Endodermal cell (in vitro differentiated cells): ENCODE results near the gene EIF4G3. TPM values are rescaled to one million over a fixed set of nuclear protein-coding genes. Genes with fewer than 3 reads are reported as not detected.

Experiments used
- DNase-seq: peaks from one replicate; pipeline ENCODE4 v3.0.0-alpha.2; 2017
- H3K27ac ChIP-seq: 2 replicates; pipeline ENCODE4 v1.5.1; 2013; ENCODE audit warnings: mild to moderate bottlenecking, low read depth, low read length, moderate library complexity
- H3K27me3 ChIP-seq: 2 replicates; pipeline ENCODE4 v1.6.1; 2013; ENCODE audit warnings: mild to moderate bottlenecking, low read length, moderate library complexity; ENCODE audit not compliant: insufficient read depth, control insufficient read depth, poor library complexity, severe bottlenecking
- H3K36me3 ChIP-seq: 2 replicates; pipeline ENCODE4 v1.7.0; 2013; ENCODE audit warnings: mild to moderate bottlenecking, low read length, moderate library complexity; ENCODE audit not compliant: control insufficient read depth, insufficient read depth
- H3K4me1 ChIP-seq: one replicate; pipeline ENCODE4 v1.7.0; 2013; ENCODE audit warnings: low read length; ENCODE audit not compliant: control insufficient read depth, insufficient read depth
- H3K4me3 ChIP-seq: 2 replicates; pipeline ENCODE4 v1.5.1; 2013; ENCODE audit warnings: mild to moderate bottlenecking, low read length, moderate library complexity
- H3K9ac ChIP-seq: 2 replicates; pipeline ENCODE4 v1.6.1; 2013; ENCODE audit warnings: mild to moderate bottlenecking, low read length, moderate library complexity; ENCODE audit not compliant: poor library complexity, severe bottlenecking; ENCODE audit errors: extremely low read depth
- H3K9me3 ChIP-seq: 2 replicates; pipeline ENCODE4 v1.6.1; 2013; ENCODE audit warnings: mild to moderate bottlenecking, low read length, moderate library complexity; ENCODE audit not compliant: control insufficient read depth
- H3K27ac Mint-ChIP-seq: 2 replicates; pipeline ENCODE4 v1.8.0; 2020; ENCODE audit warnings: mixed read lengths
- H3K27me3 Mint-ChIP-seq: 2 replicates; pipeline ENCODE4 v1.8.0; 2021; ENCODE audit warnings: mild to moderate bottlenecking, mixed read lengths; ENCODE audit not compliant: insufficient read depth
- H3K36me3 Mint-ChIP-seq: 2 replicates; pipeline ENCODE4 v1.8.0; 2020; ENCODE audit warnings: low read depth, mixed read lengths
- H3K4me1 Mint-ChIP-seq: 2 replicates; pipeline ENCODE4 v1.8.0; 2020; ENCODE audit warnings: mixed read lengths
- H3K4me3 Mint-ChIP-seq: 2 replicates; pipeline ENCODE4 v1.8.0; 2020; ENCODE audit warnings: mild to moderate bottlenecking, moderate library complexity, mixed read lengths
- H3K9me3 Mint-ChIP-seq: 2 replicates; pipeline ENCODE4 v1.8.0; 2020; ENCODE audit warnings: mild to moderate bottlenecking, mixed read lengths
- CTCF ChIP-seq: fragments of 200-600 bp; sonication (generic); conservative IDR thresholded peaks from 2 replicates; pipeline ENCODE4 v1.5.0; 2021; ENCODE audit warnings: antibody characterized with exemption, mild to moderate bottlenecking
- WGBS, 2 experiments: methylation state at CpG; one replicate each; pipeline versions ENCODE4 v1.1.5 to v1.1.7; 2013; ENCODE audit warnings: missing lambda C conversion rate in 2 of 2, mixed read lengths in 1 of 2; ENCODE audit not compliant: insufficient coverage in 1 of 2, insufficient read length in 1 of 2; 5-methylcytosine and 5-hydroxymethylcytosine counted together
- total RNA-seq, 2 donors: library from RNA; stranded (reverse); fragmentation: NEBNext Ultra II Directional in 1 of 2; extraction: Animal tissue kit (Norgen Biotek cat#: 25700) in 1 of 2; gene quantifications; 2 replicates in 1 of 2; 3 replicates in 1 of 2; pipeline ENCODE4 v1.2.1, GENCODE V29; 2021

The EIF4G3 gene
- total RNA-seq, 2 donors from 2014 or later = 101 to 103 TPM

- Histone ChIP-seq H3K4me1 (no peaks in the 10 kb centered on the region), H3K27ac (no peak overlapping the region), H3K27me3 (no peaks in the 10 kb centered on the region), H3K9ac (no peak overlapping the region), H3K9me3 (no peaks in the 10 kb centered on the region), H3K36me3 (peaks cover 55% of the 10 kb centered on the region), H3K4me3 (no peak overlapping the region)
- no peaks in the 10 kb centered on the region for H3K27me3 Mint-ChIP-seq
- no peak overlapping the region for H3K27ac Mint-ChIP-seq
- H3K9me3 Mint-ChIP-seq = no peaks in the 10 kb centered on the region
- no peak for DNase-seq
- WGBS, 2 experiments = 86 to 100% methylated on average over 1 of the region's 1 CpG
- no peak overlapping the region for H3K4me3 Mint-ChIP-seq
- no peak for TF ChIP-seq CTCF
- H3K36me3 Mint-ChIP-seq = peaks cover 55% of the 10 kb centered on the region
- peaks cover 2% of the 10 kb centered on the region for H3K4me1 Mint-ChIP-seq
These were observed 51.9 kb downstream of the EIF4G3 start for GRCh38 chr1:21124846-21125245.

GRCh38 chr1:21123287-21123948 lies 53.3 kb downstream of the EIF4G3 start:
- Mint-ChIP-seq H3K27me3 (no peaks in the 10 kb centered on the region), H3K27ac (peak overlapping the region; percentile 2), H3K4me3 (no peak overlapping the region), H3K4me1 (peaks cover 2% of the 10 kb centered on the region), H3K9me3 (no peaks in the 10 kb centered on the region), H3K36me3 (peaks cover 44% of the 10 kb centered on the region)
- Histone ChIP-seq H3K9me3 (no peaks in the 10 kb centered on the region), H3K4me1 (no peaks in the 10 kb centered on the region), H3K27ac (no peak overlapping the region), H3K36me3 (peaks cover 61% of the 10 kb centered on the region), H3K4me3 (no peak overlapping the region), H3K27me3 (no peaks in the 10 kb centered on the region), H3K9ac (no peak overlapping the region)
- WGBS, 2 experiments = 91 to 92% methylated on average over 6 of the region's 6 CpGs
- no peak for TF ChIP-seq CTCF
- no peak for DNase-seq

- peaks cover 9% of the 10 kb centered on the region for H3K4me1 Mint-ChIP-seq
These were observed 54.8 kb downstream of the EIF4G3 start for GRCh38 chr1:21121764-21122471.

More at GRCh38 chr1:21121764-21122471, 54.8 kb downstream of the EIF4G3 start:
- no peak for TF ChIP-seq CTCF
- DNase-seq = no peak
- no peak overlapping the region for H3K4me3 Mint-ChIP-seq
- H3K27ac Mint-ChIP-seq = no peak overlapping the region
- H3K4me1 ChIP-seq = no peaks in the 10 kb centered on the region
- WGBS, 2 experiments = 98 to 100% methylated on average over 1 to 4 of the region's 4 CpGs
- H3K27ac ChIP-seq = no peak overlapping the region
- no peak overlapping the region for H3K9ac ChIP-seq
- H3K9me3 Mint-ChIP-seq = no peaks in the 10 kb centered on the region
- no peak overlapping the region for H3K4me3 ChIP-seq
- H3K36me3 Mint-ChIP-seq = peaks cover 35% of the 10 kb centered on the region
- no peaks in the 10 kb centered on the region for H3K9me3 ChIP-seq
- H3K27me3 ChIP-seq = no peaks in the 10 kb centered on the region
- H3K27me3 Mint-ChIP-seq = no peaks in the 10 kb centered on the region
- peaks cover 53% of the 10 kb centered on the region for H3K36me3 ChIP-seq
